GM23338 (cell line): ENCODE results near the gene PRAC2.

Source experiments
- CREB1 ChIP-seq: fragments of 250-450 bp; sonication (Bioruptor Pico); IDR thresholded peaks from 2 replicates; pipeline ENCODE4 v1.5.0; 2020; ENCODE audit warnings: low read depth, mild to moderate bottlenecking, moderate library complexity
- EZH2 ChIP-seq: fragments of 200-600 bp; sonication (generic); IDR thresholded peaks from one replicate; pipeline ENCODE4 v1.8.0; 2017; ENCODE audit warnings: antibody characterized with exemption, mild to moderate bottlenecking, low read depth; ENCODE audit not compliant: unreplicated experiment
- POLR2AphosphoS5 ChIP-seq: IDR thresholded peaks from 2 replicates; pipeline ENCODE4 v1.6.1; 2016; ENCODE audit warnings: antibody characterized with exemption, low read depth
- TF ChIP-seq, protein P1 (sequence below), 2 experiments: fragments of 200-600 bp in 1 of 2; sonication (generic) in 1 of 2; conservative IDR thresholded peaks; 2 replicates each; pipeline versions ENCODE4 v1.5.1 to v1.6.1; 2016 to 2017; ENCODE audit warnings: antibody characterized with exemption in 2 of 2, low read depth in 2 of 2, mild to moderate bottlenecking in 2 of 2, moderate library complexity in 1 of 2
- TF ChIP-seq, protein P2 (sequence below): IDR thresholded peaks from one replicate; pipeline ENCODE4 v1.6.1; 2018; ENCODE audit warnings: antibody characterized with exemption; ENCODE audit not compliant: unreplicated experiment

GRCh38 chr17:48746916-48747444, 24.0 kb downstream of the PRAC2 start:
- no peak for TF ChIP-seq POLR2AphosphoS5
- TF ChIP-seq, protein P1, sequence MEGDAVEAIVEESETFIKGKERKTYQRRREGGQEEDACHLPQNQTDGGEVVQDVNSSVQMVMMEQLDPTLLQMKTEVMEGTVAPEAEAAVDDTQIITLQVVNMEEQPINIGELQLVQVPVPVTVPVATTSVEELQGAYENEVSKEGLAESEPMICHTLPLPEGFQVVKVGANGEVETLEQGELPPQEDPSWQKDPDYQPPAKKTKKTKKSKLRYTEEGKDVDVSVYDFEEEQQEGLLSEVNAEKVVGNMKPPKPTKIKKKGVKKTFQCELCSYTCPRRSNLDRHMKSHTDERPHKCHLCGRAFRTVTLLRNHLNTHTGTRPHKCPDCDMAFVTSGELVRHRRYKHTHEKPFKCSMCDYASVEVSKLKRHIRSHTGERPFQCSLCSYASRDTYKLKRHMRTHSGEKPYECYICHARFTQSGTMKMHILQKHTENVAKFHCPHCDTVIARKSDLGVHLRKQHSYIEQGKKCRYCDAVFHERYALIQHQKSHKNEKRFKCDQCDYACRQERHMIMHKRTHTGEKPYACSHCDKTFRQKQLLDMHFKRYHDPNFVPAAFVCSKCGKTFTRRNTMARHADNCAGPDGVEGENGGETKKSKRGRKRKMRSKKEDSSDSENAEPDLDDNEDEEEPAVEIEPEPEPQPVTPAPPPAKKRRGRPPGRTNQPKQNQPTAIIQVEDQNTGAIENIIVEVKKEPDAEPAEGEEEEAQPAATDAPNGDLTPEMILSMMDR (conservative IDR thresholded peaks at IDR 0.05; ENCODE audit: low read depth in 2 of 2) = no peak
- TF ChIP-seq, protein P2, sequence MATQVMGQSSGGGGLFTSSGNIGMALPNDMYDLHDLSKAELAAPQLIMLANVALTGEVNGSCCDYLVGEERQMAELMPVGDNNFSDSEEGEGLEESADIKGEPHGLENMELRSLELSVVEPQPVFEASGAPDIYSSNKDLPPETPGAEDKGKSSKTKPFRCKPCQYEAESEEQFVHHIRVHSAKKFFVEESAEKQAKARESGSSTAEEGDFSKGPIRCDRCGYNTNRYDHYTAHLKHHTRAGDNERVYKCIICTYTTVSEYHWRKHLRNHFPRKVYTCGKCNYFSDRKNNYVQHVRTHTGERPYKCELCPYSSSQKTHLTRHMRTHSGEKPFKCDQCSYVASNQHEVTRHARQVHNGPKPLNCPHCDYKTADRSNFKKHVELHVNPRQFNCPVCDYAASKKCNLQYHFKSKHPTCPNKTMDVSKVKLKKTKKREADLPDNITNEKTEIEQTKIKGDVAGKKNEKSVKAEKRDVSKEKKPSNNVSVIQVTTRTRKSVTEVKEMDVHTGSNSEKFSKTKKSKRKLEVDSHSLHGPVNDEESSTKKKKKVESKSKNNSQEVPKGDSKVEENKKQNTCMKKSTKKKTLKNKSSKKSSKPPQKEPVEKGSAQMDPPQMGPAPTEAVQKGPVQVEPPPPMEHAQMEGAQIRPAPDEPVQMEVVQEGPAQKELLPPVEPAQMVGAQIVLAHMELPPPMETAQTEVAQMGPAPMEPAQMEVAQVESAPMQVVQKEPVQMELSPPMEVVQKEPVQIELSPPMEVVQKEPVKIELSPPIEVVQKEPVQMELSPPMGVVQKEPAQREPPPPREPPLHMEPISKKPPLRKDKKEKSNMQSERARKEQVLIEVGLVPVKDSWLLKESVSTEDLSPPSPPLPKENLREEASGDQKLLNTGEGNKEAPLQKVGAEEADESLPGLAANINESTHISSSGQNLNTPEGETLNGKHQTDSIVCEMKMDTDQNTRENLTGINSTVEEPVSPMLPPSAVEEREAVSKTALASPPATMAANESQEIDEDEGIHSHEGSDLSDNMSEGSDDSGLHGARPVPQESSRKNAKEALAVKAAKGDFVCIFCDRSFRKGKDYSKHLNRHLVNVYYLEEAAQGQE = no peak
- TF ChIP-seq CREB1 (CRISPR knock-in tag) = no peak
- peak; percentile 94 for TF ChIP-seq EZH2
